Stimulated activated CD8-positive, alpha-beta memory T cell treated with anti-CD3 and anti-CD28 coated beads, Interleukin-15, amount 100 ng/mL, for 48 hours (primary cell): ENCODE results near the gene ALG3.

Experiments
- DNase-seq, 2 donors: peaks; one replicate each; pipeline ENCODE4 v3.0.0-alpha.2; 2020; ENCODE audit warnings: low read depth in 2 of 2

Gene ALG3

GRCh38 chr3:184259878-184260723, 11.3 kb upstream of the ALG3 start:
- DNase-seq, result no peak

- DNase-seq, result no peak
These were observed 10.7 kb upstream of the ALG3 start for GRCh38 chr3:184259396-184259877.

GRCh38 chr3:184258926-184259325, 10.2 kb upstream of the ALG3 start:
- DNase-seq, result no peak

GRCh38 chr3:184257083-184257915, 8.5 kb upstream of the ALG3 start:
- no peak for DNase-seq

DNA sequence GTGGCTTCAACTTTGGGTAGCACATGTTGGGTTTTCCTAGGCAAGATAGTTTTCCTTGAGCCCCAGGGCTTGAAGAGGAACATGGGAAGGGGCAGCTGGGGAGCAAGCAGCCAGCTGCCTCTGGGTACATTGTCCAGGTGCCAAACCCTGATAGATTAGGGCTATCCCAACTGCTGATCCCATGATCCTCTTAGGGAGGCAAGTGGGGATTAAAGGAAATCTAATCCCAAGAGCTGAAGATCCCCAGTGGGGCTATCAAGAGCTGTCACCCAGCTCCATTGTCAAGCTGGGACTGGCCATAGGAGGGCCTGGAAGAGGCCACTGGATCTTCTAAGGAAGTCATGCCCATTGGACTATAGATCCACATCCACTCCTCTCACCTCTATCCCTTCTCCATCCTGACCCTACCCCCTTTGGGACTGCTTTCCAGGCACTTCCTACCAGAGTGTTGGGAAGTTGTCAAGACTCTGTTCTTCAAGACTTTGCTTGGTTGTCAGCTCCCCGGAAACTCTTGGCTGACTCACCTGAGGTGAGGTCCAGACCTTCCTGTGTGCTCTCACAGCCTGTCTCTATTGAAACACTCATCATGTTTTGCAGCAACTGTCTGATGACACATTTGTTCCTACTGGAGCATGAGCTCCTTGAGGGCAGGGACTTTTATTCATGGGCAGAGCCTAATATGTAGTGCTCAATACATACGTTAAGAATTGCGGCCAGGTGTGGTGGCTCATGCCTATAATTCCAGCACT, 6.7 kb upstream of the ALG3 start:
- DNase-seq, result no peak

DNA sequence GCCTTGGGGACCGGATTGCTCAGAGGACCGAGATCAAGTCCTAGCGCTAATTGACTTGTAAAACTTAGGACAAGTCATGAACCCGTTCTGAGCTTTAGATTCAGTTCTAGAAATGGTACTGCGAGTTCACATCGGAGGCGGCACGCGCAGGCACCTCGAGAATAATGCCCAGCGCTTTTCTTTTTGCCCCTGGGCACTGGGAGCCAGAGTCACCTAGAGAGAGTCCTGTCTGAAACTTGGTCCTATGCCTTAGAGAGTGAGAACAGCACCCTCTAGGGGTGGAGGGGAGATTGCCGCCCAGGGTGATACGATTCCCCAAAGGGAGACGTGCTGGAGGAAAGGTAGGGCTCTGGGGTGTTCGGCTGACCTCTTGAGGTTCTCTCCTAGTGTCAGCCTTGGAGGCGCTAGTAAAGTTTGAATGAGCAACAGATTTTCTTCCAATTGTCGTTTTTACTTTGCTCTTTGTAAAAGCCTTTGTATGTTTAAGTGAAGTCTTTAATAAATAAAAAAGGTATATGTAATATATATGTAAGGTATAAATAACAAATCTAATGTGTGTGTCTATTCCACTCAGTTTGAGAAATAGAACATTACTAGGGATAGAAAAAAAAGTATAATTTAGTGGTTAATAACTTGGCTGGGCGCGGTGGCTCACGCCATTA, 1.5 kb upstream of the ALG3 start:
- peak; percentile 80 to 84 for DNase-seq

DNA sequence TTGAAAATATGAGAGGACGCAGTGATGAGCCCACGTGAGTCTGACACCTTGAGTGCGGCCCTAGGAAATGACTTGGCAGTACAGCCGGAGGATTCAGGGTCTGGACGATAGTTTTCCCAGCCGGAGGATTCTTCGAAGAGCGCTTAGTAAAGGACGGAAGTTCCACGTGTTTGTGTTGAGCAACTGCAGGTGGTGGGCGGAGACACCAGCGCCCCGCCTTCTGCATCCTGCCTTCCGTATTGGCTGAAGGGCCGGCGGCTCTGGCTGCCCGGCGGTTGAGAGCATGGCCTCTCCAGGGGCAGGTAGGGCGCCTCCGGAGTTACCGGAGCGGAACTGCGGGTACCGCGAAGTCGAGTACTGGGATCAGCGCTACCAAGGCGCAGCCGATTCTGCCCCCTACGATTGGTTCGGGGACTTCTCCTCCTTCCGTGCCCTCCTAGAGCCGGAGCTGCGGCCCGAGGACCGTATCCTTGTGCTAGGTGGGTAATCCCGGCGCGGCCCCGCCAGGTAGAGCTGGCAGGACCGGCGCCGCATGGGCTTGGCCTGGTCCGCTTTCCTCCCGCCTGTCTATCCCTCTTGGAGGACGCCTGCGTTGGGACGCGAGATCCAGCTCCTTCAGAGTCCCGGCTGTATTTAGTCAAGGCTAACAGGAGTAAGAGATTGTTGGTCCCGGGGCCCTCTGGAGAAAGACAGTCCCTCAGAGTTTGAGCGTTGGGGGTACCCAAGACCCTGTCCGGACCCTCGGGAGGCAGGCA, 827 bp upstream of the ALG3 start, which contains the start of gene EEF1AKMT4:
Gene EEF1AKMT4 (plus strand): TSS at position 261 of the 755 bp plus-strand sequence. CDS start 23 bp downstream, at position 284.
- peak; percentile 96 to 97 for DNase-seq

DNA sequence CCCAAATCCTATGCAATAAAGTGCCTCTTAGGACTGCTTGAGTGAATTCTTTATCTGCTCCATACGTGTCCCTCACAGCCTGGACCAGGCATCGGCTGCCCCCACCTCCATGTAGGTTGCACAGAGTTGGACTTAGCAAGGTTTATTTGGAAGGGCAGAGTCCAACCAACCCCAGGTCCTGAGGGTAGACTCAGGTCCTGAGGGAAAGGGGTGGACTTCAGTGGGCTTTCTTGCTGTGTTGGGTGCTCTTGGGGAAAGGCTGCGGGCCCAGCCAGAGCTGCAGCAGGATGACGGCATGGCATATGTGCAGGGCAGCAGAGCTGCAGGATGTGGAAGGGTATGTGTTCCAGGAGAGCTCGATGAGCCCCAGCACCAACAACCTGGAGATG, 6.5 kb downstream of the ALG3 start:
- no peak for DNase-seq

DNA sequence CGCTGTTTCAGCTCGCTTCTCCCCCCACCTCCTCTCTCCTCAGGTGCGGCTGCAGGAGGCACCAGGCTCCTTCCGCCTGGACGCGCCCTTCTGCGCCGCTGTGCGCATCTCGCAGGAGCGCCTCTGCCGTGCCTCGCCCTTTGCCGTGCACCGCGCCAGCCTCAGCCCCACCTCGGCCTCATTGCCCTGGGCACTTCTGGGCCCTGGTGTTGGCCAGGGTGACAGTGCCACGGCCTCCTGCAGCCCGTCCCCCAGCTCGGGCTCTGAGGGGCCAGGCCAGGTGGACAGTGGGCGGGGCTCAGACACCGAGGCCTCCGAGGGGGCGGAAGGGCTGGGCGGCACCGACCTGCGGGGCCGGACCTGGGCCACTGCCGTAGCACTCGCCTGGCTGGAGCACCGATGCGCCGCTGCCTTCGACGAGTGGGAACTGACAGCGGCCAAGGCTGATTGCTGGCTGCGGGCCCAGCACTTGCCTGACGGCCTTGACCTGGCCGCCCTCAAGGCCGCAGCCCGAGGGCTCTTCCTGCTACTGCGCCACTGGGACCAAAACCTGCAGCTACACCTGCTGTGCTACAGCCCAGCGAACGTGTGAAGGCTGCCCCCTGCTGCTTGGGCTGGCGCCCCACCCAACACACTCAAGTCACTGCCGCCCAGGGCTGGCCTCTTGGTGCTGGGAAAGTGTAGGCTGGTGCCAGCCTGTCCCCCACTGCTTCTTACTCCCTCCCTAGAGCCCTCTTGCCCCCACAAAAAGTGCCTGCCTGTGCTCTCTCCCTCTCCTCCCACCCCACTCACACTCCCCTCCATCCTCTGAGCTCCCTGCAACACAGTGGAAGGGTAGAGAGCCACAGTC, 7.1 kb downstream of the ALG3 start:
- no peak for DNase-seq

GRCh38 chr3:184241141-184241446, 7.7 kb downstream of the ALG3 start:
- no peak for DNase-seq

DNA sequence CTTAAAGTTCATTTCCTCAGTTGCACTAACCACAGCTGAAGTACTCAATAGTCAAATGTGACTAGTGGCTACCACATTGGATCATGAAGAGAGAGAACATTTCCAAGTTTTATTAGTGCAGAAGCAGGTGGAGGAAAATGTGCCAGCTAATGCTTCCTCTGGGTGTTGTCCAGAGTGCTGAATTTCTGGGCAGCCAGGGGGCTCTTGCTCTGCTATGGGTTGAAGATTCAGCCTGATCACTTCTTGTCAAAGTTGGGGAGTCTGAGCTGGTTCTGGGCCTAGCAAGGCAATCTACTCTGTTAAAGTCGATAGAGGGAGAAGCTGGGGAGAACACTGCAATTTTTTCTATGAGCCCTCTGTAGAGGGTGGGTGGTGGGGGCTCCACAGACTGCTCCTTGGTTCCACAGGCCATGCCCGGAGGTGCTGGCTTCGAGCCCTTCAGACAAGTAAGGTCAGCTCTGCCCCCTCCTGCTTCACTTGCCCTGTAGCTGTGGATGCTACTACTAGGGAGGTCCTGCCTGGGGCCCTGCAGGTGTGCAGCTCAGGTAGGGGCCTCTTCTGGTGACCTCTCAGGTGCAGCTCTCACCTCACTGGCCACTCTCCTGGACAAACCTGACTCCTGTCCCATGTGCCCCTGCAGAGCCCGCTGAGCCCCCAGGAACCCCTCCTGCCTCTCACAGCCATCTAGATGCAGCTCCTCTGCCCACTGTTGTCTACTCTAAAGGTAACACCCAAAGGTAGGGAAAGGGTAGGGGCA, 8.2 kb downstream of the ALG3 start:
- no peak for DNase-seq

DNA sequence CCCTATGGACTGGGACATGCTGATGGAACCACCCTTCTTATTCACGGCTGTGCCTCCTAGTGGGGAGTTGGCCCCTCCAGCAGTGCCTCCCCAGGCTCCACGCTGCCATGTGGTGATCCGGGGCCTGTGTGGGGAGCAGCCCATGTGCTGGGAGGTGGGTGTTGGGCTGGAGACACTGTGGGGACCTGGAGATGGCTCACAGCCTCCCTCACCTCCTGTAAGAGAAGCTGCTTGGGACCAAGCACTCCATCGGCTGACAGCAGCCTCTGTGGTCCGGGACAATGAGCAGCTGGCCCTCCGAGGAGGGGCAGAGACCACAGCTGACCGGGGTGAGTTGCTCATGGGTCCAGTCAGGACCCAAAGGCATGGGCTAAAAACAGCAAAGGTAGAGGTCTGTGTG, 9.1 kb downstream of the ALG3 start:
- DNase-seq, result no peak

DNA sequence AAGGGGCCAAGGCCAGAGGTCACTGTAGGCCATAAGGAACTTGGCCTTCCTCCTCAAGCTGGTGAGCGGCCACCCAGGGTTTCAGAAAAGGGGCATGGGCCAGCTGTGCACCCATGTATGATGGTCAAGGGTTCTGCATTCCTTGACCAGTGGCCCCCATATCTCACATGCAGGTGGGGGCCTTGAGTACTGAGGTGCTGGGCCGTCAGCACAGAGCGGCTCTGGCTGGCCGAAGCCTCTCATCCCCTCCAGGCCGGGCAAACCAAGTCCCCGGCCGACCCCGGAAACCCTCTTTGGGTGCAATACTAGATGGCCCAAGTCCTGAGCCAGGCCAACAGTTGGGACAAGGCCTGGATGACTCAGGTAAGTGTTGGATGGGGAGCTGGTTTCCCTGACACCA, 9.5 kb downstream of the ALG3 start:
- DNase-seq, result no peak

GRCh38 chr3:184238246-184238818, 10.4 kb downstream of the ALG3 start:
- DNase-seq, result no peak

DNA sequence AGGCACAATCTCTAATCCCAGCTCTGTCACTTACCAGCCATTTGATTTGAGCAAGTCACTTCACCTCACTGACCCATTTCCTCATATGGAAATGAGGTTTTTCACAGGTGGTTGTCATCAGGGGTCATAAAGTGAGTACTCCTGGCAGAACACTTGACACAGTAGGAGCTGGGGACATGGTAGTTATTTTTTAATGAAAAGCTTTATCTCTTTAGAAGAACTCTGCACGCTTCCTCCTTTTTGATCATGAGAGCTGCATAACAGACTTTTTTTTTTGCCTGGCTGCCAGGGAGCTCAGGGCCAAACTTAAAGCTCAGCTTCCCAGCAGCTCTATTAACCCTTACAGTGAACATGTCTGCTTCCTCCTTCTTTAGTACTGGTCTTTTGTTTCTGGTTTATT, 11.0 kb downstream of the ALG3 start:
- no peak for DNase-seq

DNA sequence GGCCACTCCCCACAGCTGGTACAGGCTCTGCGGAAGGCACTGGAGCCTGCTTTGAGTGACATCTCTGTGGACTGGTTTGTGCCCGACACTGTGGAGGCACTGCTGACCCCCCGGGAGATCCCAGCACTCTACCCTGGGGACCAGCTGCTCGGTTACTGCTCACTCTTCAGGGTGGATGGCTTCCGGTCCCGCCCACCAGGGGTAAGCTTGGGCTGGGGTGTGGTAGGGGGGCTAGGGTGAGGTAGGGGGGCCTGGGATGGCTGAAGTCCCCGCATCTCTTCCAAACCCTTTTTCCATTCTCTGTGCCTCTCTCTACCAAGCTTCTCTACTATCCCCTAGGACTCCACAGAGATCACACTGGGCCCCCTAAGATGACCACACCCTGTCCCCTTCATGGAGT, 11.6 kb downstream of the ALG3 start:
- no peak for DNase-seq

- DNase-seq, result no peak
These were observed 12.1 kb downstream of the ALG3 start for GRCh38 chr3:184236636-184237035.

DNA sequence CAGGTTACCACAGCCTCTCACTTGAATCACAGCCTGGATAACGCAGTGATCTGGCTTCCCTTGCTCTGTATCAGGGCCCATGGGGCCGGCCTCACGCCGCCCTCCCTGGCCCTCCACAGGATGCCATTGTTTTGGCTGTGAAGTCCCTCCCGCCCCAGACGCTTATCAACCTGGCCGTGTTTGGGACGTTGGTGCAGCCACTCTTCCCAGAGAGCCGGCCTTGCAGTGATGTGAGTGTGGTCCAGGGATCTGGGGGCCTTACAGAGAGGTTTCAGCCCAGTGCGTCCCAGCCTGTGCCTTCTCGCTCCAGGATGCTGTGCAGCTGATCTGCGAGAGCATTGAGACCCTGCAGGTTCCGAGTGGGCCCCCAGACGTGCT, 12.7 kb downstream of the ALG3 start:
- no peak for DNase-seq
